BLaER1 treated with 17β-estradiol and CSF1 and Interleukin-3, amounts not matched to agents 10 nM and 100 nM (cell line): ENCODE results near the gene TPPP3.

ENCODE experiments used
- H3K27ac ChIP-seq, 11 experiments: shearing (Covaris generic); formaldehyde crosslinking; 2 replicates each; pipeline ENCODE4 v1.8.1; 2022
- H3K27me3 ChIP-seq, 11 experiments: shearing (Covaris generic); formaldehyde crosslinking; 2 replicates each; pipeline ENCODE4 v1.8.1; 2022
- H3K36me3 ChIP-seq, 11 experiments: shearing (Covaris generic); formaldehyde crosslinking; 2 replicates each; pipeline ENCODE4 v1.8.1; 2022
- H3K4me1 ChIP-seq, 10 experiments: shearing (Covaris generic); formaldehyde crosslinking; 2 replicates each; pipeline ENCODE4 v1.8.1; 2022
- H3K4me2 ChIP-seq, 11 experiments: shearing (Covaris generic); formaldehyde crosslinking; 2 replicates each; pipeline ENCODE4 v1.8.1; 2022
- H3K4me3 ChIP-seq, 10 experiments: shearing (Covaris generic); formaldehyde crosslinking; 2 replicates each; pipeline ENCODE4 v1.8.1; 2022
- H3K9ac ChIP-seq, 11 experiments: shearing (Covaris generic); formaldehyde crosslinking; 2 replicates each; pipeline ENCODE4 v1.8.1; 2022
- H3K9me3 ChIP-seq, 11 experiments: shearing (Covaris generic); formaldehyde crosslinking; replicated peaks in 1 of 11; 2 replicates each; pipeline ENCODE4 v1.8.1; 2022
- H4K20me1 ChIP-seq, 11 experiments: shearing (Covaris generic); formaldehyde crosslinking; 2 replicates each; pipeline ENCODE4 v1.8.1; 2022
- Cebpa-rat ChIP-seq, 11 experiments: shearing (Covaris generic); IDR thresholded peaks; 2 replicates each; pipeline ENCODE4 v1.8.1; 2022

Gene TPPP3

GRCh38 chr16:67413978-67414911 is 20.9 kb upstream of the TPPP3 start:
- no peak overlapping the region for H3K9ac ChIP-seq
- no peak for TF ChIP-seq Cebpa-rat (IDR thresholded peaks at IDR 0.05)
- no peak overlapping the region for H3K4me3 ChIP-seq
- peaks cover 0 to 24% (median 5%) of the 10 kb centered on the region in 10 experiments; a peak in 8 of 20 replicates for H3K4me1 ChIP-seq
- no peak overlapping the region for H3K27ac ChIP-seq
- H4K20me1 ChIP-seq = no peaks in the 10 kb centered on the region; a peak in 2 of 22 replicates
- H3K9me3 ChIP-seq = no peaks in the 10 kb centered on the region
- H3K4me2 ChIP-seq = peak overlapping the region in 3 of 11 experiments; percentile 2 to 55 (median 5); a peak in 5 of 22 replicates
- H3K27me3 ChIP-seq = peaks cover 25 to 38% (median 34%) of the 10 kb centered on the region in 11 experiments
- H3K36me3 ChIP-seq = no peaks in the 10 kb centered on the region

DNA sequence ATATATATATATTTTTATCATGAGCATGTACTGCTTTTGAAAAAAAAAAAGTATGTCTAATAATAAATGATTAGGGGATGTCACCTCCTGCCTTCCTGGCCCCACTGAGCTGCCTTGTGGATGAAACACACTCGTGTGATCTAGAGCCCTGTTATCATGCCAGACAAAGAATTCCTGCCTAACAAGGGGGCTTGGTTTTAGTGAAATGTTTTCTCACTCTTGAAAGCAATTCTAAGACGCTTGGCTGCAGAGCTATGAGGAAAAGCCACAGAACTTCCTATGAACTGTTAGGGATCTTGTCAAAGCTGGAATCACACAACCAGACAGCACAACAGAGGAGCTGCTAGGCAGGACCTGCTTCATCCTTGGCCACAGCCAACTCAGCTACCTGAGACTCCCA is 19.0 kb upstream of the TPPP3 start:
- Histone ChIP-seq H3K4me2 (peak overlapping the region in 5 of 11 experiments; percentile 0 to 35 (median 7); a peak in 3 of 22 replicates), H3K4me1 (peaks cover 0 to 33% (median 8%) of the 10 kb centered on the region in 10 experiments; a peak in 13 of 20 replicates), H3K9me3 (no peaks in the 10 kb centered on the region), H4K20me1 (no peaks in the 10 kb centered on the region; a peak in 2 of 22 replicates), H3K4me3 (no peak overlapping the region), H3K9ac (no peak overlapping the region), H3K27me3 (peaks cover 23 to 30% (median 27%) of the 10 kb centered on the region in 11 experiments), H3K36me3 (no peaks in the 10 kb centered on the region), H3K27ac (no peak overlapping the region)
- TF ChIP-seq Cebpa-rat (IDR thresholded peaks at IDR 0.05) = no peak

GRCh38 chr16:67411339-67411738 is 18.0 kb upstream of the TPPP3 start:
- Histone ChIP-seq H4K20me1 (no peaks in the 10 kb centered on the region; a peak in 1 of 22 replicates), H3K9me3 (no peaks in the 10 kb centered on the region), H3K27me3 (peaks cover 13 to 20% (median 17%) of the 10 kb centered on the region in 11 experiments), H3K36me3 (no peaks in the 10 kb centered on the region), H3K4me2 (no peak overlapping the region), H3K4me1 (peaks cover 0 to 42% (median 17%) of the 10 kb centered on the region in 10 experiments; a peak in 13 of 20 replicates), H3K4me3 (no peak overlapping the region), H3K9ac (no peak overlapping the region), H3K27ac (no peak overlapping the region)
- no peak for TF ChIP-seq Cebpa-rat (IDR thresholded peaks at IDR 0.05)

- Histone ChIP-seq H3K36me3 (no peaks in the 10 kb centered on the region), H3K27me3 (peaks cover 0 to 3% (median 0%) of the 10 kb centered on the region in 11 experiments; a peak in 7 of 22 replicates), H3K27ac (no peak overlapping the region), H3K4me1 (peaks cover 0 to 51% (median 31%) of the 10 kb centered on the region in 10 experiments; a peak in 16 of 20 replicates), H3K4me2 (no peak overlapping the region), H4K20me1 (no peaks in the 10 kb centered on the region; a peak in 1 of 22 replicates), H3K4me3 (no peak overlapping the region), H3K9ac (no peak overlapping the region), H3K9me3 (no peaks in the 10 kb centered on the region)
- TF ChIP-seq Cebpa-rat (IDR thresholded peaks at IDR 0.05) = no peak
Observed at GRCh38 chr16:67409631-67410030, 16.3 kb upstream of the TPPP3 start.

GRCh38 chr16:67407788-67408452 is 14.6 kb upstream of the TPPP3 start:
- no peaks in the 10 kb centered on the region for H3K36me3 ChIP-seq
- H3K4me2 ChIP-seq = peak overlapping the region in 5 of 11 experiments; percentile 49 to 83 (median 68); a peak in 8 of 22 replicates
- H3K9ac ChIP-seq = no peak overlapping the region
- no peaks in the 10 kb centered on the region for H3K9me3 ChIP-seq
- no peaks in the 10 kb centered on the region; a peak in 2 of 22 replicates for H3K27me3 ChIP-seq
- no peaks in the 10 kb centered on the region; a peak in 1 of 22 replicates for H4K20me1 ChIP-seq
- no peak for TF ChIP-seq Cebpa-rat (IDR thresholded peaks at IDR 0.05)
- H3K4me1 ChIP-seq = peaks cover 0 to 56% (median 41%) of the 10 kb centered on the region in 10 experiments; a peak in 17 of 20 replicates
- H3K4me3 ChIP-seq = no peak overlapping the region
- peak overlapping the region in 1 of 11 experiments; percentile 17; a peak in 2 of 22 replicates for H3K27ac ChIP-seq

GRCh38 chr16:67407176-67407787 is 14.0 kb upstream of the TPPP3 start:
- Histone ChIP-seq H3K27me3 (no peaks in the 10 kb centered on the region; a peak in 2 of 22 replicates), H3K4me1 (peaks cover 0 to 49% (median 39%) of the 10 kb centered on the region in 10 experiments; a peak in 17 of 20 replicates), H3K9ac (peak overlapping the region in 1 of 11 experiments; percentile 23; a peak in 1 of 22 replicates), H3K36me3 (no peaks in the 10 kb centered on the region), H3K9me3 (no peaks in the 10 kb centered on the region), H3K4me2 (peak overlapping the region in 7 of 11 experiments; percentile 11 to 83 (median 52); a peak in 12 of 22 replicates), H3K4me3 (no peak overlapping the region), H4K20me1 (no peaks in the 10 kb centered on the region; a peak in 1 of 22 replicates), H3K27ac (peak overlapping the region in 3 of 11 experiments; percentile 17 to 54 (median 47); a peak in 4 of 22 replicates)
- peak in 1 of 11 experiments; percentile 16; a peak in 1 of 22 replicates for TF ChIP-seq Cebpa-rat (IDR thresholded peaks at IDR 0.05)

- Histone ChIP-seq H3K4me1 (peaks cover 0 to 48% (median 39%) of the 10 kb centered on the region in 10 experiments; a peak in 17 of 20 replicates), H3K9me3 (no peaks in the 10 kb centered on the region), H3K36me3 (no peaks in the 10 kb centered on the region), H3K27ac (peak overlapping the region in 5 of 11 experiments; percentile 10 to 54 (median 32); a peak in 9 of 22 replicates), H3K27me3 (no peaks in the 10 kb centered on the region; a peak in 2 of 22 replicates), H4K20me1 (no peaks in the 10 kb centered on the region), H3K4me3 (no peak overlapping the region), H3K4me2 (peak overlapping the region in 9 of 11 experiments; percentile 11 to 83 (median 64); a peak in 15 of 22 replicates), H3K9ac (peak overlapping the region in 2 of 11 experiments; percentile 10 to 23; a peak in 2 of 22 replicates)
- no peak for TF ChIP-seq Cebpa-rat (IDR thresholded peaks at IDR 0.05)
Observed at GRCh38 chr16:67406111-67406971, 13.0 kb upstream of the TPPP3 start.
